ENCODE data around the gene KCNMA1.

Gene KCNMA1

GRCh38 chr10:77005871-77006270 is 631.7 kb downstream of the KCNMA1 start:
- H3K4me1 Mint-ChIP-seq = peaks cover 9% of the 10 kb centered on the region
- no peak overlapping the region for H3K4me3 Mint-ChIP-seq
- no peak for ATAC-seq
- H3K27me3 Mint-ChIP-seq = no peaks in the 10 kb centered on the region
- no peaks in the 10 kb centered on the region for H3K36me3 Mint-ChIP-seq
- no peaks in the 10 kb centered on the region for H3K9me3 Mint-ChIP-seq
- H3K27ac Mint-ChIP-seq = no peak overlapping the region

GRCh38 chr10:77004917-77005564 is 632.6 kb downstream of the KCNMA1 start:
- H3K27me3 Mint-ChIP-seq = no peaks in the 10 kb centered on the region
- H3K4me3 Mint-ChIP-seq = no peak overlapping the region
- ATAC-seq = no peak
- no peaks in the 10 kb centered on the region for H3K36me3 Mint-ChIP-seq
- H3K9me3 Mint-ChIP-seq = no peaks in the 10 kb centered on the region
- H3K4me1 Mint-ChIP-seq = peaks cover 9% of the 10 kb centered on the region
- H3K27ac Mint-ChIP-seq = no peak overlapping the region

- Mint-ChIP-seq H3K4me3 (no peak overlapping the region), H3K4me1 (peaks cover 4% of the 10 kb centered on the region), H3K27ac (no peak overlapping the region), H3K36me3 (no peaks in the 10 kb centered on the region), H3K9me3 (no peaks in the 10 kb centered on the region), H3K27me3 (no peaks in the 10 kb centered on the region)
- no peak for ATAC-seq
These were observed 634.7 kb downstream of the KCNMA1 start for GRCh38 chr10:77002872-77003271.

GRCh38 chr10:77001206-77001605 is 636.4 kb downstream of the KCNMA1 start:
- Mint-ChIP-seq H3K9me3 (no peaks in the 10 kb centered on the region), H3K27me3 (no peaks in the 10 kb centered on the region), H3K27ac (no peak overlapping the region), H3K4me1 (no peaks in the 10 kb centered on the region), H3K4me3 (no peak overlapping the region), H3K36me3 (no peaks in the 10 kb centered on the region)
- no peak for ATAC-seq

GRCh38 chr10:76998451-76998850 is 639.2 kb downstream of the KCNMA1 start:
- ATAC-seq = no peak
- Mint-ChIP-seq H3K27me3 (no peaks in the 10 kb centered on the region), H3K4me3 (no peak overlapping the region), H3K4me1 (no peaks in the 10 kb centered on the region), H3K36me3 (no peaks in the 10 kb centered on the region), H3K9me3 (no peaks in the 10 kb centered on the region), H3K27ac (no peak overlapping the region)

GRCh38 chr10:76997631-76998030 is 640.0 kb downstream of the KCNMA1 start:
- no peaks in the 10 kb centered on the region for H3K36me3 Mint-ChIP-seq
- ATAC-seq = no peak
- H3K27ac Mint-ChIP-seq = no peak overlapping the region
- H3K9me3 Mint-ChIP-seq = no peaks in the 10 kb centered on the region
- no peaks in the 10 kb centered on the region for H3K4me1 Mint-ChIP-seq
- no peaks in the 10 kb centered on the region for H3K27me3 Mint-ChIP-seq
- no peak overlapping the region for H3K4me3 Mint-ChIP-seq

GRCh38 chr10:76995023-76995422 is 642.6 kb downstream of the KCNMA1 start:
- no peaks in the 10 kb centered on the region for H3K36me3 Mint-ChIP-seq
- no peak for ATAC-seq
- H3K27me3 Mint-ChIP-seq = no peaks in the 10 kb centered on the region
- H3K4me1 Mint-ChIP-seq = no peaks in the 10 kb centered on the region
- no peaks in the 10 kb centered on the region for H3K9me3 Mint-ChIP-seq
- no peak overlapping the region for H3K4me3 Mint-ChIP-seq
- no peak overlapping the region for H3K27ac Mint-ChIP-seq

GRCh38 chr10:76993213-76993612 is 644.4 kb downstream of the KCNMA1 start:
- Mint-ChIP-seq H3K4me1 (no peaks in the 10 kb centered on the region), H3K4me3 (no peak overlapping the region), H3K27me3 (no peaks in the 10 kb centered on the region), H3K27ac (no peak overlapping the region), H3K36me3 (no peaks in the 10 kb centered on the region), H3K9me3 (no peaks in the 10 kb centered on the region)
- ATAC-seq = no peak

GRCh38 chr10:76992467-76992866 is 645.1 kb downstream of the KCNMA1 start:
- no peak overlapping the region for H3K27ac Mint-ChIP-seq
- ATAC-seq = no peak

GRCh38 chr10:76991621-76992020 is 646.0 kb downstream of the KCNMA1 start:
- H3K27ac Mint-ChIP-seq = no peak overlapping the region
- no peaks in the 10 kb centered on the region for H3K9me3 Mint-ChIP-seq
- no peaks in the 10 kb centered on the region for H3K4me1 Mint-ChIP-seq
- H3K36me3 Mint-ChIP-seq = no peaks in the 10 kb centered on the region
- ATAC-seq = no peak
- no peak overlapping the region for H3K4me3 Mint-ChIP-seq
- no peaks in the 10 kb centered on the region for H3K27me3 Mint-ChIP-seq

More at GRCh38 chr10:76992467-76992866, 645.1 kb downstream of the KCNMA1 start:
- no peaks in the 10 kb centered on the region for H3K9me3 Mint-ChIP-seq
- H3K27me3 Mint-ChIP-seq = no peaks in the 10 kb centered on the region
- H3K4me3 Mint-ChIP-seq = no peak overlapping the region
- H3K4me1 Mint-ChIP-seq = no peaks in the 10 kb centered on the region
- no peaks in the 10 kb centered on the region for H3K36me3 Mint-ChIP-seq

- no peak overlapping the region for H3K4me3 Mint-ChIP-seq
- H3K27ac Mint-ChIP-seq = no peak overlapping the region
- no peak for ATAC-seq
- no peaks in the 10 kb centered on the region for H3K4me1 Mint-ChIP-seq
- H3K36me3 Mint-ChIP-seq = no peaks in the 10 kb centered on the region
- no peaks in the 10 kb centered on the region for H3K27me3 Mint-ChIP-seq
- no peaks in the 10 kb centered on the region for H3K9me3 Mint-ChIP-seq
These were observed 647.0 kb downstream of the KCNMA1 start for GRCh38 chr10:76990561-76990960.

- Mint-ChIP-seq H3K27ac (no peak overlapping the region), H3K9me3 (no peaks in the 10 kb centered on the region), H3K4me1 (no peaks in the 10 kb centered on the region), H3K36me3 (no peaks in the 10 kb centered on the region), H3K27me3 (no peaks in the 10 kb centered on the region), H3K4me3 (no peak overlapping the region)
- no peak for ATAC-seq
These were observed 652.8 kb downstream of the KCNMA1 start for GRCh38 chr10:76984559-76985443.

GRCh38 chr10:76983624-76984023 is 654.0 kb downstream of the KCNMA1 start:
- no peak for ATAC-seq
- H3K4me3 Mint-ChIP-seq = no peak overlapping the region
- H3K36me3 Mint-ChIP-seq = no peaks in the 10 kb centered on the region
- H3K27ac Mint-ChIP-seq = no peak overlapping the region
- no peaks in the 10 kb centered on the region for H3K27me3 Mint-ChIP-seq
- H3K9me3 Mint-ChIP-seq = no peaks in the 10 kb centered on the region
- H3K4me1 Mint-ChIP-seq = no peaks in the 10 kb centered on the region

GRCh38 chr10:76982671-76983070 is 654.9 kb downstream of the KCNMA1 start:
- no peaks in the 10 kb centered on the region for H3K4me1 Mint-ChIP-seq
- ATAC-seq = no peak
- H3K9me3 Mint-ChIP-seq = no peaks in the 10 kb centered on the region
- H3K36me3 Mint-ChIP-seq = no peaks in the 10 kb centered on the region
- H3K27me3 Mint-ChIP-seq = no peaks in the 10 kb centered on the region
- no peak overlapping the region for H3K27ac Mint-ChIP-seq
- H3K4me3 Mint-ChIP-seq = no peak overlapping the region

GRCh38 chr10:76981251-76981650 is 656.4 kb downstream of the KCNMA1 start:
- no peaks in the 10 kb centered on the region for H3K9me3 Mint-ChIP-seq
- H3K27ac Mint-ChIP-seq = no peak overlapping the region
- ATAC-seq = no peak
- no peaks in the 10 kb centered on the region for H3K27me3 Mint-ChIP-seq
- no peaks in the 10 kb centered on the region for H3K36me3 Mint-ChIP-seq
- H3K4me1 Mint-ChIP-seq = no peaks in the 10 kb centered on the region
- H3K4me3 Mint-ChIP-seq = no peak overlapping the region

GRCh38 chr10:76977901-76978300 is 659.7 kb downstream of the KCNMA1 start:
- H3K27ac Mint-ChIP-seq = no peak overlapping the region
- H3K36me3 Mint-ChIP-seq = no peaks in the 10 kb centered on the region
- no peaks in the 10 kb centered on the region for H3K9me3 Mint-ChIP-seq
- H3K4me1 Mint-ChIP-seq = no peaks in the 10 kb centered on the region
- no peak for ATAC-seq
- no peak overlapping the region for H3K4me3 Mint-ChIP-seq
- H3K27me3 Mint-ChIP-seq = no peaks in the 10 kb centered on the region
